ENCODE measurements around the gene RBM19.

Gene RBM19

DNA sequence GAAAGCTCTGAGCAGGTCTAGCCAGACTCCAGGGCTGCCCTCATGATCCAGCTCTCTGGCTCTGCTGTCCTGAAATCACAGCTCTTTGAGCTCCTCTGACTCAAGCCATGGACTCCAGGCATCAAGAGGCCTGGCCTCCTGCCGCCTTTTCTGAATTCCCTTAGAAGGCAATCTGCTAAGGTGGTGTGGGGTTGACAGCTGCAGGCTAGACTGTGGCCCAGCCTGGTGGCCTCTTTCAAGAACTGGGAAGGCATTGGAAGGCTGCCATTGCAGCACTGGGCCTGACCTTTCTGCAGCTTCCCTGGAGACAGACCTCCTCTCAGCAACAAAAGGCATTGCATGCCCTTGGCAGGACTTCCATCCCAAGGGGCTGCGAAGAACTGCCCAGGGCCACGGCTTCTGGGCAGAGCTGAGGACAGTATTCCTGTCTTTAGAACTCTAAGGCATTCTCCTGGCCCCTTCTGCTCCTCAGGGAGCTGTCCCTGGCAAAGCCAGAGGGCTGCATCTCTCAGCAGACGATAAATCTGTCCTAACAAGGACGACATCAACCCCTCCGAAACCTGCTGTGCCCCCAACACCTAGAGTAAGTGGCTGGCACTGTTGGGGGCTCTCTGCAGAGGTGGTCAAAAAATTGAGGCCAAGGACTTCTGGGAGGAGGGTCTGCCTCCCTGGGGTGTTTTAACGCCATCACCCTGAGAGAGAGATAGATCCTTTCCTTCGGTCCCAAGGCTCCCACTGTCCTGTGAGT lies 115.6 kb downstream of the RBM19 start:
- no peak for DNase-seq

GRCh38 chr12:113847856-113848255 lies 118.3 kb downstream of the RBM19 start:
- DNase-seq = no peak

DNA sequence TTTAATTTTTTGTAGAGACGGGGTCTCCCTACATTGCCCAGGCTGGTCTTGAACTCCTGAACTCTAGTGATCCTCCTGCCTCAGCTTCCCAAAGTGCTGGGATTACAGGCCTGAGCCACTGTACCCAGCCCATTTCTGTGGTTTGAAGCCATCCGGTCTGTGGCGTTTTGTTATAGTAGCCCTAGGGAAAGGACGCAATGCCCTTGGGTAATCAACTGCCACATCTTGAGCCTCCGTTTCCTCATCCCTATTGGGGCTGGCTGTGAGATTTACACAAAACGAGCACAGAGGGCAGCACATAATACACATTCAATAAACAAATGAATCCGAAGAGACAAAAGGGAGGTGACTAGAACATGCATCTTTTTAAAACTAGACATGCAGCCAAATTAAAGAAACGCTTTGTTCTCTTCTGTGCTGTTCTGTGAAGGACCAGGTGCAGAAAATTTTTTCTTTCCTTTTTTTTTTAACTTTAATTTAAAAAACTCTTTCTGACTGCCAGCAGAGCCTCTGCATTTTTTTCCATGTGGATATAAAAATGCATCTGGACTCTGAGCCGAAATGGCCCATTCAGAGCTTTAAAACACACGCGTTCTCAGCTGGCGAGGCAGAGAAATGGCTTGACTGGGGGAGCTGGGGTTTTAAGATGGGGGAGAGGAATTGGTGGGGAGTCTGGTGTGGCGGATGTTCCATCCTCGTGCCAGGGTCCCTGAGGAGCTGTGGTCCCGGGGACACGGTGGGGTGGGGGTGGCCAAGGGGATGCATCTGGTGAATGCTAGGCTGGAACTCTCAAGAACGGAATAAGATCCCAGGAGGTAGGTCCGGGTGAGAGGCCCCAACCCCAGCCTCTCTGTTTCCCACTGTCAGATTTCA lies 119.0 kb downstream of the RBM19 start:
- DNase-seq = no peak

GRCh38 chr12:113845900-113846674 lies 120.0 kb downstream of the RBM19 start:
- no peak for DNase-seq

- no peak for DNase-seq
These were observed 121.5 kb downstream of the RBM19 start for GRCh38 chr12:113844495-113845210.

DNA sequence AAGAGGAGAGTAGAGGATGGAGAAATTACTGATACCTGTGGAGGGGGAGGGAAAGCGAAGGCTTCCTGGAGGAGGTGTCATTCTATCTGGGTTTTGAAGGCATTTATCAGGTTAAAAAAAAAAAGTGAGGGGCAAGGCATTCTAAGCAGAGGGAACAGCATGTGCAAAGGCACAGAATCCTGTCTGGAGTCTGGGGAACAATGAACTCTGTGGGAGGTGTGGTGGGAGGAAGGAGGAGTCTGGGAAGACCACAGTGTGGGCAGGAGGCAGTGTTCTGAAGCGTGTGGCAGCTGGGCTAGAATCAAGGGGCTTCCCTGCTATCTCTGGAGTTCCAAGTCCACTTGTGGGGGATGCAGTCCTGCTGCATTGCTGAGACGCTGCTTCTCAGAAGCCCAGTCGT lies 123.4 kb downstream of the RBM19 start:
- no peak for DNase-seq

- DNase-seq = no peak
These were observed 124.3 kb downstream of the RBM19 start for GRCh38 chr12:113841786-113842185.

GRCh38 chr12:113840401-113841042 lies 125.6 kb downstream of the RBM19 start:
- no peak for DNase-seq

DNA sequence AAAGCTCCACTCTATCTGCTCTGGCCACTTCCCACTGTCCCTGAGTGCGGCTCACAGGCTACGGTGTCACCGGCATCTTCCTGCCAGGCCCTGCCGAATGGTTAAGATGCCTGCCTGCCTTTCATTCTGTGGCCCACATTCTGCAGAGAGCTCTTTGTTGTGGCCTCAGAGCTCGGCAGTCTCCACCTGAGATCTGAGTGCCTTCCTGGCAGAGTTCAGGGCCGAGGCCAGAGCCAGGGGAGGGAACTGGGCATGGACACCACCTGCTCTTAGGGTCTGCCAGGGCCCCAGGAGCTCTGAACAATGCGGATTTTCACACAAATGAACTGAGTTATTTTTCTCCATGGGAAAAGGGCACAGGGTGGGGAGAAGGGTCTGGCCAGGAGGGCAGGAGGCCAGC lies 127.2 kb downstream of the RBM19 start:
- no peak for DNase-seq

- DNase-seq = no peak
These were observed 128.4 kb downstream of the RBM19 start for GRCh38 chr12:113837528-113838296.

DNA sequence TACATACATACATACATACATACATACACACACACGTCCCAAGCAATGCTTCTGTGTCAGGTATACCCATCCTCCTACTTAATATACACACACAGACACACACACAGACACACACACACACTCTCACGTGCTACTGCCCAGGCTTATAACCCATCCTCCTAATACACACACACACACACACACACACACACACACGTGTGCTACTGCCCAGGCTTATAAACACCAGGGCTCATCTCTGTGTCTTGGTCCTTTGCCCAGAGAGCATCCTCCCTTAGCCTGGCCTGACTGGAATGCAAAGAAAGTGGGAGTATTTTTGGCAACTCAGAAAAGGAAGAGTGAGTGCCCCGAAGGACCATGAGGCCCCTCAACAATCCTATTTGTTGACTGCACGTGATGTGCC lies 129.0 kb downstream of the RBM19 start:
- no peak for DNase-seq

GRCh38 chr12:113835896-113836295 lies 130.2 kb downstream of the RBM19 start:
- no peak for DNase-seq

DNA sequence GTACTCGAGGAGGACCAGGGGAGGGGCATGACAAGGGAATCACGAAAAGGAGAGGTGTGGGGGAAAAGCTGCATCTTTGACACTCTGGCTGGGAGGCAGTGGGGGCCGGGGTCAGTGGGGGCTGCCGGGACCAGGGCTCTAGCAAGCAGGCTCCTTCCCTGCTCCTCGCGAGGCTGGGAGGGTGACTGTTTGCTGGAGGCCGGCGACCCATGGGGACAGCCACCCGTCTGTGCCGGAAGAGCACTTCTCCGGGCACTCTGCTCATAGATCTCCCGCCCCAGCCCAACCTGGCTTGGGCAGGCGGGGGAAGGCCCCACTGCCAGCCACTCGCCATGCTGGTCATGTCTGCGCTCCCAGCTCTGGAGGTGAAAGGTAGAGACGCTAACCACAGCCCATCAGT lies 130.7 kb downstream of the RBM19 start:
- no peak for DNase-seq

GRCh38 chr12:113833422-113833821 lies 132.7 kb downstream of the RBM19 start:
- no peak for DNase-seq

- no peak for DNase-seq
These were observed 134.6 kb downstream of the RBM19 start for GRCh38 chr12:113831476-113831875.

- DNase-seq = no peak
These were observed 135.1 kb downstream of the RBM19 start for GRCh38 chr12:113831016-113831415.

DNA sequence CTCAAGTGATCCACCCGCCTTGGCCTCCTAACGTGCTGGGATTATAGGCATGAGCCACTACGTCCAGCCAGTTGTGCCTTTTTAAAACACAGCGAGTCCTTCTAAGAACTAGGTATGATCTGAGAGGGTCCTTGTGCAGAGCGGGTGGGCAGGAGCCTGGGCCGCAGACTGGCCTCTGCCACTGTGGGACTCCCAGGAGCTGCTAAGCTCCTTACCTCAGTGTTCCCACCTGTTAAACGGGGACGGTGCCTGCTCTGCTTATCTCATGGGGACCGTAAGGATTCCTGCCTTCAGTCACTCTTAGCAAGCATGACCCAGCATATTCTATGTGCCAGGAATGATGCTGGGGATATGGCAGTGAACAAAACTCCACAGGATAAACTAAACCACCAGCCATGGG lies 136.9 kb downstream of the RBM19 start:
- no peak for DNase-seq

DNA sequence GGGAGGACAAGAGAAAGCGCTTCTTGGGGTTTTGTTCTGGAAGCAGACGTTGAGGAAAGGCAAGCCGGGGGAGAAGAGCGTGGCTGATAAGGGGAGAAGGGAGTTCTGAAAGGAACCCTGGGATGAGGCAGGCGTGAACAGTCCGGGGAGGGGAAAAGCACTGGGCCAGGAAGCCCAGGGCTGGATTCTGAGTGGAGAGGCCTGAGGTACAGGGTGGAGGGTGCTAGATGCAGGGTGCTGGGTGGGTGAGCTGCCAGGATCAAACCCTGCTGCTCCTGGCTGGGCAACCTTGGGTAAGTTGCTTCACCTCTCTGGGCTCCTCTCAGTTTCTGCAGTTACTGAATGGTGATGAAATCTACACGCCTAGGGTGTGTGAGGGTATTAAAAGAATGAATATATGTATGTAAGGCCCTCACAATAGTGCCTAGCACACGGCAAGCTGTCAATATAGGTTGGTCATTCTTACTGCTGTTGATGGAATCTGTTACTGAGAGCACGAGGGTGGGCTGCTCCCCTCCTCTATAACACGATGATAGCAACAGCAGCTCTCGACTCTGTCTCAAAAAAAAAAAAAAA lies 138.5 kb downstream of the RBM19 start:
- no peak for DNase-seq

GRCh38 chr12:113826805-113827538 lies 139.2 kb downstream of the RBM19 start:
- DNase-seq = no peak

- no peak for DNase-seq
These were observed 140.4 kb downstream of the RBM19 start for GRCh38 chr12:113825705-113826104.
